Measurements from ENCODE around the gene RTN4R. TPM values are rescaled to one million over a fixed set of nuclear protein-coding genes. Genes with fewer than 3 reads are reported as not detected.
"Not testable (repeated sequence)": the region's sequence is repeated elsewhere in the genome, so short reads cannot be mapped to it uniquely, and the experiment has no call there.

RTN4R gene
- polyA plus RNA-seq, 1 experiment: 0.16 TPM

GRCh38 chr22:20315337-20316216 lies 47.5 kb upstream of the RTN4R start:
- Histone ChIP-seq H3K4me3 (ENCODE audit: low read depth, low read length) (no peak overlapping the region), H3K9me3 (ENCODE audit: control insufficient read depth, insufficient read depth, low read length) (no peaks in the 10 kb centered on the region; the same call in 1 of the 2 replicates), H3K27ac (ENCODE audit: low read depth, low read length) (no peak overlapping the region), H3K27me3 (ENCODE audit: control insufficient read depth, insufficient read depth, low read length) (no peaks in the 10 kb centered on the region)
- TF ChIP-seq, protein P1, sequence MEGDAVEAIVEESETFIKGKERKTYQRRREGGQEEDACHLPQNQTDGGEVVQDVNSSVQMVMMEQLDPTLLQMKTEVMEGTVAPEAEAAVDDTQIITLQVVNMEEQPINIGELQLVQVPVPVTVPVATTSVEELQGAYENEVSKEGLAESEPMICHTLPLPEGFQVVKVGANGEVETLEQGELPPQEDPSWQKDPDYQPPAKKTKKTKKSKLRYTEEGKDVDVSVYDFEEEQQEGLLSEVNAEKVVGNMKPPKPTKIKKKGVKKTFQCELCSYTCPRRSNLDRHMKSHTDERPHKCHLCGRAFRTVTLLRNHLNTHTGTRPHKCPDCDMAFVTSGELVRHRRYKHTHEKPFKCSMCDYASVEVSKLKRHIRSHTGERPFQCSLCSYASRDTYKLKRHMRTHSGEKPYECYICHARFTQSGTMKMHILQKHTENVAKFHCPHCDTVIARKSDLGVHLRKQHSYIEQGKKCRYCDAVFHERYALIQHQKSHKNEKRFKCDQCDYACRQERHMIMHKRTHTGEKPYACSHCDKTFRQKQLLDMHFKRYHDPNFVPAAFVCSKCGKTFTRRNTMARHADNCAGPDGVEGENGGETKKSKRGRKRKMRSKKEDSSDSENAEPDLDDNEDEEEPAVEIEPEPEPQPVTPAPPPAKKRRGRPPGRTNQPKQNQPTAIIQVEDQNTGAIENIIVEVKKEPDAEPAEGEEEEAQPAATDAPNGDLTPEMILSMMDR (IDR thresholded peaks at IDR 0.05; ENCODE audit: low read depth, low read length): no peak
- DNase-seq (ENCODE audit: low read depth, low spot score): no peak
- ChIA-PET CTCF (no interaction called here), POLR2A (no interaction called here)

GRCh38 chr22:20314741-20315336 lies 46.7 kb upstream of the RTN4R start:
- POLR2A ChIA-PET; H3K27me3 ChIP-seq (ENCODE audit: control insufficient read depth, insufficient read depth, low read length); DNase-seq (ENCODE audit: low read depth, low spot score); H3K9me3 ChIP-seq (ENCODE audit: control insufficient read depth, insufficient read depth, low read length); H3K4me3 ChIP-seq (ENCODE audit: low read depth, low read length); CTCF ChIA-PET; H3K27ac ChIP-seq (ENCODE audit: low read depth, low read length): not testable (repeated sequence)

GRCh38 chr22:20314206-20314605 lies 46.1 kb upstream of the RTN4R start:
- DNase-seq (ENCODE audit: low read depth, low spot score); CTCF ChIA-PET; H3K9me3 ChIP-seq (ENCODE audit: control insufficient read depth, insufficient read depth, low read length); H3K27me3 ChIP-seq (ENCODE audit: control insufficient read depth, insufficient read depth, low read length); H3K27ac ChIP-seq (ENCODE audit: low read depth, low read length); H3K4me3 ChIP-seq (ENCODE audit: low read depth, low read length); POLR2A ChIA-PET: not testable (repeated sequence)

- H3K9me3 ChIP-seq (ENCODE audit: control insufficient read depth, insufficient read depth, low read length); H3K4me3 ChIP-seq (ENCODE audit: low read depth, low read length); H3K27me3 ChIP-seq (ENCODE audit: control insufficient read depth, insufficient read depth, low read length); CTCF ChIA-PET; DNase-seq (ENCODE audit: low read depth, low spot score); POLR2A ChIA-PET; H3K27ac ChIP-seq (ENCODE audit: low read depth, low read length): not testable (repeated sequence)
These were observed 45.4 kb upstream of the RTN4R start for GRCh38 chr22:20313306-20314077.

DNA sequence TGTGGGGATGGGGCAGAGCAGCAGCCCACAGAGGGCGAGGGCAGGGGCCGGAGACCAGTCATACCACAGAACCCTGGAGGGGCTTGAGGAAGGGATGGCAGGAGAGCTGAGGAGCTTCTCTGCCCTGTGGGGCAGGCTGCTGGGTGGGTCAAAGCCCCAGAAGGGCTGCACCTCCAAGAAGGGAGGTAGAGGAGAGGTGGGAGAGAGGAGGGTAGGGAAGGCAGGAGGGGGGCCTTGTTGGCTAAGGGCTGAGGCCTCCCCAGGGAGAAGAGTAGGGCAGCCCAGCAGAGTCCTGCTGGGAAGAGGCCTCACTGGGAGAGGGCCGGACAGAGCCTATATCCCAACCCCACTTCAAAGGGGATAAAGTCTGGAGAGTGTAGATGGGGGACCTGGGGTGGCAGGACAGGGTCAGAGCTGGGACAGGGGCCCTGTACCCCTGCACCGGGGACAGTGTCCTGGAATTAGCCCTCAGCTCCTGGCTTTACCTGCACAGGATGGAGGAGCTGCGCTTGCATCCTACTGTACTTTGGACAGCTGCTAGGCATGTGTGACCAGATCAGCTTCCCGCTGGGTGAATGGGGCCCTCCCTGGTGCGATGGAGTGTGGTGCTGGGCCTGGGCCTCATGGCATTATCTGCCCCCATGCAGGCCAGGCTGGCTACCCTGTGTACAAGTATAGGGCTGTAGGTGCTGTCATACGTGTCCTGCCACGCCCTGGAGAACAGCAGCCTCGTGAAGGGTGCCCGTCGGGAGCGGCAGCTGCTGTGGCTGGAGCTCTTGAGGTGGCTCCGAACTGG lies 44.5 kb upstream of the RTN4R start:
- TF ChIP-seq, protein P1 (IDR thresholded peaks at IDR 0.05; ENCODE audit: low read depth, low read length): no peak
- Histone ChIP-seq H3K4me3 (ENCODE audit: low read depth, low read length) (no peak overlapping the region), H3K27me3 (ENCODE audit: control insufficient read depth, insufficient read depth, low read length) (no peaks in the 10 kb centered on the region), H3K27ac (ENCODE audit: low read depth, low read length) (no peak overlapping the region), H3K9me3 (ENCODE audit: control insufficient read depth, insufficient read depth, low read length) (no peaks in the 10 kb centered on the region; the same call in 1 of the 2 replicates)
- no peak for DNase-seq (ENCODE audit: low read depth, low spot score)
- ChIA-PET POLR2A (no interaction called here), CTCF (no interaction called here)

DNA sequence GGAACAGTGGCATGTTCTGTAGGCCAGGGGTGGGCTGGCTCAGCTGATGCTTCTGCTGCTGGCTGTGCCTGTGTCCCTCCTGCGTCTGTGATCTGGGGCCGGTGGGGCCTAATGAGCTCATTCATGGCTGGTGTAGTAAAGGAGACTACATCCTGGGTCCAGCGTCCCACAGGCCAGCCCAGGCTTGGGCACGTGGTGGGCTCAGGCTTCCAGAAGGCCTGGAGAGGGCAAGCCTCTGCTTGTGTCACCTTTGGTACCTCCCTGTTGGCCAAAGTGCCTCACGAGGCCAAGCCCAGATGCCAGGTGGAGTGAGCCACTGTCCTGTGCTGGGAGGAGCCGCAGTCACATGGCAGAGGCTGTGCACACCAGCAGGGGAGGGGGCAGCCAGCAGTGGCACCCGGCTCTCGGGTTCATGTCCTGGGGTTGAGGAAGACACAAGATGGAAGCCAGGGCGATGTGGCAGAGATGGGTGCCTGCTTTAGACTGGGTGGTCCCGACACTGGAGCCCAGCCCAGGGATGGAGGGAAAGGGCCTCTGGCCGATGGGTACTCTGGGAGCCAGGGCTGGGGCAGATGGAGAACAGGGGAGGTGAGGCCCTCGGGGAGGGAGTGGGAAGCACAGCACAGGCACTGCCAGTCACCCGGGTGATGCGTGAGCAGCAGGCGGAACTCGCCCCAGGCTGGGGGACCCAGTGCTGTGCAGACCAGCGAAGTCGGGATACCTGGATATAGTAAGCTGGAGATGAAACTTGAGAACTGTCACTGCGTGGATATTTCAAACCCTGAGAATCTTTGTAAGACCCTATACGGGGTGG lies 43.3 kb upstream of the RTN4R start:
- H3K27me3 ChIP-seq (ENCODE audit: control insufficient read depth, insufficient read depth, low read length); H3K9me3 ChIP-seq (ENCODE audit: control insufficient read depth, insufficient read depth, low read length); POLR2A ChIA-PET; H3K27ac ChIP-seq (ENCODE audit: low read depth, low read length); DNase-seq (ENCODE audit: low read depth, low spot score); CTCF ChIA-PET; H3K4me3 ChIP-seq (ENCODE audit: low read depth, low read length): not testable (repeated sequence)

- DNase-seq (ENCODE audit: low read depth, low spot score); H3K27me3 ChIP-seq (ENCODE audit: control insufficient read depth, insufficient read depth, low read length); H3K9me3 ChIP-seq (ENCODE audit: control insufficient read depth, insufficient read depth, low read length); POLR2A ChIA-PET; CTCF ChIA-PET; H3K4me3 ChIP-seq (ENCODE audit: low read depth, low read length): not testable (repeated sequence)
- H3K27ac ChIP-seq (ENCODE audit: low read depth, low read length): peak overlapping the region; percentile 57
These were observed 42.7 kb upstream of the RTN4R start for GRCh38 chr22:20310773-20311172.

- DNase-seq (ENCODE audit: low read depth, low spot score); CTCF ChIA-PET; H3K9me3 ChIP-seq (ENCODE audit: control insufficient read depth, insufficient read depth, low read length); H3K27me3 ChIP-seq (ENCODE audit: control insufficient read depth, insufficient read depth, low read length); H3K4me3 ChIP-seq (ENCODE audit: low read depth, low read length); POLR2A ChIA-PET: not testable (repeated sequence)
- peak overlapping the region; percentile 47 for H3K27ac ChIP-seq (ENCODE audit: low read depth, low read length)
These were observed 42.1 kb upstream of the RTN4R start for GRCh38 chr22:20310180-20310579.

All from AG04450 (cell line).